Measurements from ENCODE around the gene TIMM23B.
"Not testable (repeated sequence)": the region's sequence is repeated elsewhere in the genome, so short reads cannot be mapped to it uniquely, and the experiment has no call there.

TIMM23B gene, protein sequence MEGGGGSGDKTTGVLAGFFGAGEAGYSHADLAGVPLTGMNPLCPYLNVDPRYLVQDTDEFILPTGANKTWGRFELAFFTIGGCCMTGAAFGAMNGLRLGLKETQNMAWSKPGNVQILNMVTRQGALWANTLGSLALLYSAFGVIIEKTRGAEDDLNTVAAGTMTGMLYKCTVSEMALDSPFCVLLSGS

DNA sequence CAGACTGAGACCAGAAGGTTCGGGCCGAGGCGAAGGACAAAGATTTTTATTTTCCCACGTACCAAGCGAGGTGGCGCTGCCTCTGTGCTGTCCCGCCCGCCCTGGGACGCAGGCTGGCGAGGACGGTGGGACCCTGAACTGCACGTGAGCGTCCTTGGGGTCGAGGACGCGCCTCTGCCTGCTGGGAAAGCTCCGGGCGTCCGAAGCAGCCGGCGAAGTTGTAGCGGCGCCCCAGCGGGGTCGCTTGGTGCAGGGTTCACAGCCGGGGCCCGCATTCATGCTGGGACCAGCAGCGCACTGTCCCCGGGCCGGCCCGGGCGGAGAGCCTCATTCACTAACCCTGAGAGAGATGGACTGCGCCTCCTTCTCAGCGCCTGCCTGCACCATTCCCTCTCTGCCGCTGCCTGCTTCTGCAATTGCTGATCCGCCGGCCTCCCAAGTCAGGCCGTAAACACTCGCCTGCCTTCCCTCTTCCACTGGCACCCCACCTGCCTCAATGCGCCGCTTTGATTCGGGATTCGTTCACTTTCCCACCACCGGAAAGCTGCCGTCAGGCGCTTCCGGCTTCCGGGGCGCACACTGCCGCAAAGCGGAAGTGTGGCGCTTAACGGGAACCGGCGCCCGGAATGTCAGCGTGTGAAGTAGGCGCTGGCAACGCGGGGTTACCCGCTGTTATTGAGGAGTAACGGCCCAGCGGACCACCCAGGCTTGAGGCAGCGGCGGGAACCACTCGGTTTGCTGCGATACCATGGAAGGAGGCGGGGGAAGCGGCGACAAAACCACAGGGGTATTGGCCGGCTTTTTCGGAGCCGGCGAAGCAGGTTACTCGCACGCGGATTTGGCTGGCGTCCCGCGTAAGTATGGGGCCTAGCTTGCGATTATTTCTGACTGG is at the start of gene TIMM23B, which contains the start of gene PARG:
Gene TIMM23B (plus strand): TSS at position 607 of the 892 bp plus-strand sequence. CDS start 142 bp downstream, at position 749.
Gene PARG (minus strand): TSS at position 581 of the 892 bp plus-strand sequence. CDS start 302 bp downstream, at position 279.
- DNase-seq (ENCODE audit: low read depth, low spot score) = not testable (repeated sequence)

DNA sequence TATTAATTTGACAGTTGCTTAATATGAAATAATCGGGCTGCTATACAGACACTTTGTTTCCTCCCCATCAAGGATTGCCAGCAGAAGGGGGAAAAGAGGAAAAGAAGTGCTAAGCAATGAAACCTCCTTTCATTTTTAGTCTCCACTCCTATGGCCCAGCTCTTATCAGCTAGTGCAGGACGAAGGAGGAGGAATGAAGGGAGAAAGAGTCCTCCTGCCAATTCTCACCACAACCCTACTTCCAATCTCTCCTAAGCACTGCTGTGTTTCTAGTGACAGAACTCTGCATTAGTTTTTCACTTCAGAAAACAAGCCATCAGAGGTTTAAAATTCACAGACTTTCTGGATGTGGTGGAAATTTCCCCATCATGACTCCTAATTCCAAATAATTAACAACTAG is 41.9 kb upstream of the TIMM23B start:
- DNase-seq (ENCODE audit: low read depth, low spot score) = not testable (repeated sequence)

DNA sequence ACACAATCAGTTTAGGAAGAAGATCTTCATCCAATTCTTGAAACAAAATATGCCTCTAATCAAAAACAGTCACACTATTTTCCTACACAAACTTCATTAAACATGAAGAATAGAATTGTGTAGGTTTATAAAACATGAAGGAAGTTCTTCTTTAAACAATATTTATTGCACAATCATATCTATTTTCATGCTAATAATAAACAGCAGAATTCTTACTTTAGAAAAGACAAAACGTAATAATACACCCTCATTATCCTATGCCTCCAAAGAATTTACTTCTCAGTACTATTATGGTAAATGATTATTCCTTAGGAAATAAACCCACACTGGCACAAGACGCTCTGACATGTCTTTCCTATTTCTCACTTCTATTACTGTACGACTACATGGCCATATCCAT is 41.4 kb upstream of the TIMM23B start:
- DNase-seq (ENCODE audit: low read depth, low spot score) = not testable (repeated sequence)

DNA sequence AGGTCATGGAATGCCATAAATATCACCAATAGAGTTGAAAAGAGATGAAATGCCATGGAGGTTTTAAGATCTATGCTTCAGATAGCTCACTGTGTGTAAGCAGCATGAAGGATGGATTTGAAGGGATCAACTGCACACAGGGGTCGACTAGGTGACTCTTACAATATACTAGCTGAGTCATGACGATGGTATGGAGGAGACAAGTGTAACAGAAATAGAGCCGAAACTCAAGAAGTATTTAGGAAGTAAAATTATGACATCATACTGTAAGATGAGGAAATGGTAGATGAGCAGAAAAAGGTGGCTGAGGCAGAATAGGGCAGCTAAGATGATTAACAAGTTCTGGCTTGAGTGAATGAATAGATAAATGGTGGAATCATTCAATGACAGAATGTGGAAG is 38.0 kb upstream of the TIMM23B start:
- not testable (repeated sequence) for DNase-seq (ENCODE audit: low read depth, low spot score)

DNA sequence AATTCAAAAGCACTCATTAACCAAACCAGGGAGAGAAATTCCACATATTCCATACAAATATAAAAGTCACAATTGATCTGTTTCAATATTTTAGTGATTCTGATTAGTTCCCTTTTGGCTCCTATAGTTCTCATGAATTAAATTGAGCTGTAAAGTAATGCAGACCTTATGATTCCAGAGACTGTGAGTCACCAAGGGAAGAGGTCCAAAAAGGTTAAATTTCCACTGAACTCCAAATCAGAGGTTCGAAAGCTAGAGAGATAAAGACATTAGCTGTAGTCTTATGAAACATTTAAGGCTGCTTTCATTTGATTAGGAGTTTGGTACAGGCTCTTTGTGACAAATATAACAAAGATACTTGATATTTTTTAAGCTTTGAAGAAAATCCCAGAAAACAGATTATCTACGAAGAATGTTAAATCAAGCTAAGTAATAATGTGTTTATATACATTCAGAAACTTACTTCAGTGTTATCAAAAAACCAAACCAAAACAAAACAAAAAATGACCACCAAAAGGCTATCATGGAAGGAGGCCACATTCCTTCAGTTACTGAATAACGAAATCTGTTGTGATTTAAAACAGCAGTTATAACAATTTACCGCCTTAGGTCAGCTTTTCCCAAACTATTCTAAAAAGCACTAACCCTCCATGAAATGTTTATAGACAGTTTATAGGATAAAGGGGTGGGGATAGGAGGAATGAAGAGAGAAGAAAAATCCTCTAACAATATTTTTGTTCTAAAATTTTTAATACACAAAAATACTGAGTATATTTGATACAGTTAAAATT is 33.4 kb upstream of the TIMM23B start:
- DNase-seq (ENCODE audit: low read depth, low spot score) = not testable (repeated sequence)

DNA sequence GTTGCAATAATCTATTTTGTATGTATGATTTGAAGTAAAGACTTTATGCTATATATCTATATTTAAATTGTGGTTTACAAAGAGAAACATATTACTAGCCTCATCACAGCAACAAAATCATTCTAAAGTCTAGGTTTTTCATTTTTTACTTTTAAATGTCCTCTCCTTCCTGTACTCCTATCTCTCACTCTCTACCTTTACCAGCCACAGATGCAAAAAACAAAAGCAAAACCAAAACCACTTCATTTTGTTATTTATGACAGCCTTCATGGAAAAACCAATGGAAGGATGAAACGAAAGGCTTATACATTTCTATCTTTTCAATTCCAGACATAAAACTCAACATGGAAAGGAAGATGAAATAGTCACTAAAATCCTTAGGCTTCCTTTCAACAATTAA is 31.6 kb upstream of the TIMM23B start:
- DNase-seq (ENCODE audit: low read depth, low spot score) = not testable (repeated sequence)

DNA sequence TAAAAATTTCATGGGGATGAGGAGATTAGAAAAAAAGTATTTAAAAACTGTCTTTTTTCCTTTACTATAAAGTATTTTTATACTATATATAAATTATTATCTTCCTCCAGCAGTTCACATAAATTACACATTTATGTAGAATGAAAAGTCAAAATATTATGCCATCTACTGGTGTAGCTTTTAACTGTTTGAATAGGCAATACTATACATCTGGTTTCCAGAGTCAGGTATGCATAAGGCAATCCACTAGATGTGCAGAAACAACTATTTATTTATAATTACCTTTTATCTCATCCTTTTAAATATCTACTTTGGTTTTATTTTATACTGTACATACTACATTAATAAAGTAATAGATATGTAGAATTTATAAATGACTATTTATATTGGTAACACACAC is 25.4 kb upstream of the TIMM23B start:
- not testable (repeated sequence) for DNase-seq (ENCODE audit: low read depth, low spot score)

DNA sequence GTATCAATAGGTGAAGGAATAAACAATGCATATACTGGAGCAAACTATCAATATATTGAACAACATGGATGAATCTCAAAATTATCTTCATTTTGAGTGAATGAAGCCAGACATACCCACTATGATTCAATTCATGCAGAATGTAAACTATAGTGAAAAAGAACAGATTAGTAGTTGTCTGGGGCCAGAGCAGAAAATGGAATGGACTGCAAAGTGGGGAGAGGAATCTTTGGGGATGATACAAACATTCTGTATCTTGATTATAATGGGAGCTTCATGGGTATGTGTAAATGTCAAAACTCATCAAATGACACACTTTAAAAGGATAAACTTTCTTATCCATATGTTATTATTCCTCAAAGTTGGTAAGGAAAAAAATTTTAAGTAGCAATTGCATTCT is 23.9 kb upstream of the TIMM23B start:
- not testable (repeated sequence) for DNase-seq (ENCODE audit: low read depth, low spot score)

DNA sequence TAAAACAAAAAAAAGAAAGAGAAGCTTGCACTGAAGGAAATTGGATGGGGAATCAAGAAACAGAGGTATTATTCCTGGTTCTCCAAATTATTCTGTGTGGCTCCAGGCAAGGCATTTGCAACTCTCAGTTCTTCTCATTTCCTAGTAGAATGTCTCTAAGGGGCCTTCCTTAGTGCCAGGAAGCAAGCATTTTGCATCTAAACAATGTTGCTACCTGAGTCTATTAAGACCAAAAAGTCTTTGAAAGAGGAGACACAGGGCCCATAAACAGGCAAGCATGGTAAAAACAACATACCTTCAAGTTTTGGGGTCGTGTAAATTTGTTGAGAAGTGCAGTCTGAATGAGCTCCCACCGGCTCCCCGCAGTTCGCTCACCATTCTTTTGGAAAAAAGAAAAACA is 19.8 kb upstream of the TIMM23B start:
- DNase-seq (ENCODE audit: low read depth, low spot score) = not testable (repeated sequence)

DNA sequence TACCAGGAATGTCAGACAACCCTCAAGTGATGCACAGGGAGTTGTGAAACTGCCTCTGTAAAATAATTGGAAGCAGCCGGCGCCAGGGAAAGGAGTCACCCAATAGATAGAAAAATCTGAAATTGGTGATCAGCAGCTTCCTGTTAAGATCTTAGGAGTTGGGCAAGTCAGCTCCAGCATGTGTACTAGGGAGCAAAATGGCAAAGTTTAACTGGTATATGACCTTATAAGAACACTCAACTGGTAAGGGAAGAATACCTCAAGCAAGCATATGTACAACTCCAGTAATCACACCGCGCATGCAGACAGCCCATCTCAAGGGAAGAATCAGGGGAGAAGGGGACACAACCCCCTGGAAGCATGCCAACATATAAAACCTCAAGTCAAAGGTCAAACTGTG is 18.3 kb upstream of the TIMM23B start:
- DNase-seq (ENCODE audit: low read depth, low spot score) = not testable (repeated sequence)

DNA sequence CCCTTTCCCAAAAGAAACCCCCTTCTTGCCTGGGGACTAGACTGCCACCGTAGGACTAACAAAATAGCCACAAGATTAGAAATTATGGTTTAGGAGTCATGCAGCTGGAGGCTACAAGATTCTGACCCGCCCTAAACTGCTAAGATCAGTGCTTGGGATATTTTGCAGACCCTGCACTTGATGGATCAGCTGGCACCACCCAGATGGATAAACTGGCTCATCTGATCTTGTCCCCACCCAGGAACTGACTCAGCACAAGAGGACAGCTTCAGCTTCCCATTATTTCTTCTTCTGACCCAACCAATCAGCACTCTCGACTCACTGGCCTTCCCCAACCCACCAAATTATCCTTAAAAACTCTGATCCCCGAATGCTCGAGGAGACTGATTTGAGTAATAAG is 10.6 kb upstream of the TIMM23B start:
- not testable (repeated sequence) for DNase-seq (ENCODE audit: low read depth, low spot score)

DNA sequence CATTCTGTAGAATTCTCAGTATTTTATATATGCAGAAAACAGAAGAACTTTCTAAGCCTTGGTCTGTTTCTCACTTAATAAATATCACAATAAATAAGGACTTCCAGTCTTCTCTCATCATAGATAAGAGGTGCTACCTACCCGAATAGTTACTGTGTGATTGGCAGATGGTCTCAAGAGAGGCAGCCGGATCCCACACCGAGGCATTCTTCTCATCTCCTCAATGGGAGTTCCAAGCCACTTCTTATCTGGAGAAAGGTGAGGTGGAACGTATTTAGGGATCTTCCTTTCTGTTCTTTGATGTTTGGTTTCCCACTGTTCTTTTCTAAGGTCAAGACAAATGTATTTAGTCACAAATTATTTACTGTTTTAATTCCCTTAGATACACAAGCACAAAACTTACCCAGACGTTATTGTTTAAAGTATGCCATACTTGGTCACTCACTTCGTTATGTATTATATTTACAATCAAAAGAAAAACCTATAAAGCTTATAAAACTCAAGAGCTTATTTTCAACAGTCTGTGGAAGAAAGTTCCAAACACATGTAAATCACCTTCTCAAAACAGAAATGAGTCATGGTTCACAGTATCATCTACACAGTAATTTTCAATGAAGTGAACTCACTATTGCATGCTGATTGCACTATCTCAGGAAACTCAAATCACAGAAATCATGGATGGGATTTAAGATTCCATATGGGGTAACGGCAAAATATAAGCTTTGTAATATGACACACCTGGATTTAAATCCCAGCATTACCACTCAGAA is 9.7 kb upstream of the TIMM23B start:
- not testable (repeated sequence) for DNase-seq (ENCODE audit: low read depth, low spot score)

DNA sequence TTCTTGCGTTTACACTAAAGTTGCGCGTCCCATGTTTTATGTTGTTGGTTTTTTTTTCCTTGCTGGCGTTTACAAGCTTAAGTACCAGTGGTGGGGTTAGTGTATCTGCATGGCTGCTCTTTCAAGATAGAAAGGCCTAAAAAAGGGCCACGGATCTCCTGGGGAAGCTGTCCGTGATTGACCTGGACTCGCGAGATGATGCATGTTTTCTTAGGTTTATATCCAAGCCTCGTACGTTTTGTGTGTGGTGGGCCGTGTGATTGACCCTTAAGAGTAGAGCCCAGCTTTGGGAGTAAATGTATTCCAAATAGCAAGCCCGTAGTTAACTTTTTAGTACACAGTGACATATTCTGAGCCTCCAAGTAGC is 469 bp downstream of the TIMM23B start:
- DNase-seq (ENCODE audit: low read depth, low spot score) = not testable (repeated sequence)

DNA sequence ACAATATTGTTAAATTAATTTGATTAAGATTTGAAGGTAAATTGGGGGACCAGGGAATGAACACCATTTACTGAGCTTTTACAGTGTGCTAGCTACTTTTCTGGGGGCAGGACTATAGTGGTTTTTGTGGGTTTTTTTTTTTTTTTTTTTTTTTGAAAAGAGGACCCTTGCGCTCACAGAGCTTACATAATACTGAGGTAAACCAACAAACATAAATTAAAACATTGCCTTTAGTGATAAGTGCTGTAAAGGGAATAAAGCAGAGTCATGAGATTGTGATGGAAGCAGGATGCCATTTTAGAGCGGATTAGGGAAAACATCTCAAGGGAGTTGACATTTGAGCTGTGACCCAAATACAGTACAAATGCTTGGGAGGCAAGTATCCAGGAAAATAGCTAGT is 1.8 kb downstream of the TIMM23B start:
- not testable (repeated sequence) for DNase-seq (ENCODE audit: low read depth, low spot score)

DNA sequence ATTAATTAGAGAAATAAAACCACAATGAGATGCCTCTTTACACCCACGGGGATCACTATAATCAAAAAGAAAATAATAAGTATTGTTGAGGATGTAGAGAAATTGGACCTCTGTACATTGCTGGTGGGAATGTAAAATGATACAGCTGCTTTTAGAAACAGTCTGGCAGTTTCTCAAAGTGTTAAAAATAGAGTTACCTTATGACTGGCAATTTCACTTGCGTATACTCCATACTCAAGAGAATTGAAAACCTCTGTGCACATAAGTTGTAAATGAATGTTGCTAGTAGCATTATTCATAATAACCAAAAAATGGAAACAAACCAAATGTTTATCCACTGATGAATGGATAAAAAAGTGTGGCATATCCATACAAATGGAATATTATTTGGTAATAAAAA is 6.3 kb downstream of the TIMM23B start:
- not testable (repeated sequence) for DNase-seq (ENCODE audit: low read depth, low spot score)

DNA sequence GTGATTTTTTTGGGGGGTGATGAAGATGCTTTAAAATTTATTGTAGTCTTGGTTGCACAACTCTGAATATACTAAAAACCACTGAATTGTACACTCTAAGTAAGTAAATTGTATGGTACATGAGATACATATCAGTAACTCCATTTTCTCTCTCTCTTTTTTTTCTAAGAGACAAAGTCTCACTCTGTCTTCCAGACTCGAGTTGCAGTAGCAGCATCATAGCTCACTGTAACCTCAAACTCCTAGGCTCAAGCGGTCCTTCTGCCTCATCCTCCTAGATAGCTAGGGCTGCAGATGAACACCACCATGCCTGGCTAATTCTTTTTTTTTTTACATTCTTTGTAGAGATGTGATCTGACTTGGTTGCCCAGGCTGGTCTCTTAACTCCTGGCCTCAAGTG is 6.9 kb downstream of the TIMM23B start:
- not testable (repeated sequence) for DNase-seq (ENCODE audit: low read depth, low spot score)

DNA sequence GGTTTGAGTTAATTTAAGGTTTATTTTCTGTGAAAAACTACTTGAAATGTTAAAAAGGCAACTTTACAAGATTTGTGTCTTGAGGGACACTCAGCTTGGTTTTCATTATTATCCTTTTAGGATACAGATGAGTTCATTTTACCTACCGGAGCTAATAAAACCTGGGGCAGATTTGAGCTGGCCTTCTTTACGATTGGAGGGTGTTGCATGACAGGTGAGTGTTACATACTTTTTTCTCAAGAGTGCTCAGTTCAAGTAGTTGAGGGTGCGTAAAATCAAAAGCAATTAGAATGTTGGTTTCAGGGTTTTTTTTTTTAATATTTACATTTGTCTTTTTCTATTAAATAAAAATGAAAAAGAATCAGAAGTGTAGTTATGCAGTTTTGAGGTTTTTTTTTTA is 10.2 kb downstream of the TIMM23B start:
- DNase-seq (ENCODE audit: low read depth, low spot score) = not testable (repeated sequence)

DNA sequence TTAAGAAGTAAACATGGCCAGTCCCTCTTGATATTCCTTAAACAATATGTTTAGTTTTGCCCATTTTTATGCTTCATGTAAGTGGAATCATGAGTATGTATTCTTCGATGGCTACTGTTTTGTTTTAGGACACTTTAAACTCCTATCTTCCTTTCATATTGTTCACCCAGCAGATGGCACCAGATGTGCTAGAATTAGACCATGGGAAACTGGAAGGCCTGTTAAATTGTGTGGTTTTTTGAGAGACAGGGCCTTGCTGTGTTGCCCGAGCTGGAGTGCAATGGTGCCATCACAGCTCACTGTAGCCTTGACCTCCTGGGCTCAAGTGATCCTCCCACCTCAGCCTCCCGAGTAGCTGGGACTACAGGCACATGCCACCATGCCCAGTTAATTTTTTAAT is 11.3 kb downstream of the TIMM23B start:
- not testable (repeated sequence) for DNase-seq (ENCODE audit: low read depth, low spot score)

DNA sequence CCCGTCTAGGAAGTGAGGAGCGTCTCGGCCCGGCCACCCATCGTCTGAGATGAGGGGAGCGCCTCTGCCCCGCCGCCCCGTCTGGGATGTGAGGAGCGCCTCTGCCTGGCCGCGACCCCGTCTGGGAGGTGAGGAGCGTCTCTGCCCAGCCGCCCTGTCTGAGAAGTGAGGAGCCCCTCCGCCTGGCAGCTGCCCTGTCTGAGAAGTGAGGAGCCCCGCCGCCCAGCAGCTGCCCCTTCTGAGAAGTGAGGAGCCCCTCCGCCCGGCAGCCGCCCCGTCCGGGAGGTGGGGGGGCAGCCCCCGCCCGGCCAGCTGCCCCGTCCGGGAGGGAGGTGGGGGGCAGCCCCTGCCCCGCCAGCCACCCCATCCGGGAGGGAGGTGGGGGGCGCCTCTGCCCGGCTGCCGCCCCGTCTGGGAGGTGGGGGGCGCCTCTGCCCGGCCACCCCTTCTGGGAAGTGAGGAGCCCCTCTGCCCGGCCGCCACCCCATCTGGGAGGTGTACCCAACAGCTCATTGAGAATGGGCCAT is 28.5 kb downstream of the TIMM23B start:
- DNase-seq (ENCODE audit: low read depth, low spot score) = not testable (repeated sequence)

DNA sequence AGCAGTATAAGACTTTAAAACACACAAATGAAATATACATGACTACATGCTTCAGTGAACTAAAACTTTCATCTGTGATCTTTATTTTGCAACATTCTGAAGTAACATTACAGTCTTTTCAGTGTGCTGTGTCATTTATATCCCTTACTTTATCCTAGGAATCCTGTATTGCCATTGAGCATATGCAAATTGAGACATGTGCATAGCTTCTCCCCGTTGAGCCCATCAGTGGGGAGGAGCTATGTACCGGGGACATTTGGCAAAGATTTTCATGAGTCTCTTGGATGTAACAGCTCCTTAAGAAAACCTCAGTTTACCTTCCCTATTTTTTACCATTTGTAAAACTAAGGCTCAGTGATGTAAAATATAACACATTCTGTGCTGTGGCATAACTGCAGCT is 29.6 kb downstream of the TIMM23B start:
- DNase-seq (ENCODE audit: low read depth, low spot score) = not testable (repeated sequence)

DNA sequence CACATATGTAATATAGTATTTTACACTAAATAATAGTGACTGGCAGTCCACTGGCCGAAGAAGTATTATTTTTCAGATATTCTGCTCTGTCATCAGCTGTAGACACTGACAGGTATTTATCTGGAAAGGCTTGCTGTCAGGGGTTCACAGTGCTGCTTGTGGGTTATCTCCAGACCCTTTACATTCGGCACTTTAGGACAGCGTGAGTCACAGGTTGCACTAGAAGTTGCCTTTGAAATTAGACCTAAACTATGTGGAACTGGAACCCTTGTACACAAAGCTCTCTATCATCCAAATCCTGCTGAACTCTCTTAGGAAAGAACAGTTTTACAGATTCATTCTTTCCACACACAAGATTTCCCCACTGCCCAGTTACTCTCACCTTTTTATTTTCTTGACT is 30.2 kb downstream of the TIMM23B start:
- DNase-seq (ENCODE audit: low read depth, low spot score) = not testable (repeated sequence)

All from iPS DF 19.7 (cell line).